Activated T-helper 1 cell treated with Interleukin-2 at 50 U/mL for 16 hours (primary cell): ENCODE results near the gene SH3GL2.

Experiments used
- DNase-seq: peaks from one replicate; pipeline ENCODE4 v3.0.0-alpha.2; 2020; ENCODE audit warnings: low read depth

Gene SH3GL2

DNA sequence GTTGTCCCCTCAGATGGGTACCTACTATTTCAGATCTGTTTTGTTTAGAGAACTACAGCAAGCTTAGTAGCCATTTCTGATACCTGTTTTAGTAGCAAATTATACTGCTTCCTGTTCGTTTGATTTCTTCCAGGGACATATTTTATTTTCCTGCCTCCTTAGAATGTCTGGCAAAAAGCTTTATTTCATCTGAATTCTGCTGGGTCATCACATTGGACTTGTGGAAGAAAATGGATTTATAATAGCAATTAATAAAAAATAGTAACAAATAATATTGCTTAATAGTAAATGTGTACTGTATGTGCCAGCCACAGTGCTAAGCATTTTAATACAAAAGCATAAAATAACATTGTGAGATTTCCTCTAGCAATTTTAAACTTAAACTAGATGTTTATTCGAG lies 79.4 kb downstream of the SH3GL2 start:
- DNase-seq, result no peak

DNA sequence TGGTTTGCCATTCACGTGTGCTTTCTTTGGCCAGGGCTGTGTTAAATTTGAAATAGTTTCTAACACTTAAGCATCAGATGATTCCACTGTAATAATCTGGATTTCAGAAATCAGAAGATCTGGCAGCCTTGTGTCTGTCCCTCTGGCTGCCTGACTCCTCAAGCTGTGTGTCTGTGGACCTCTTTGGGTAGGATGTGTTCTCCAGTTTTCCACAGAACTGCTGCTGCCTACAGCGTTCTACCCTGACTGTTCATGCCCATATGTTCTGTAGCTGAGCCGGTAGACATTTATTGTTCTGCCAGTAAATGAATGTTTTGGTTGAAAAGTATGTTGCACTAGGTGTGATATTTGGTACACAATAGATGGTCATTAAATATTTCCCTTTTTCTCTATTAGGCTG lies 81.3 kb downstream of the SH3GL2 start:
- DNase-seq, result no peak

DNA sequence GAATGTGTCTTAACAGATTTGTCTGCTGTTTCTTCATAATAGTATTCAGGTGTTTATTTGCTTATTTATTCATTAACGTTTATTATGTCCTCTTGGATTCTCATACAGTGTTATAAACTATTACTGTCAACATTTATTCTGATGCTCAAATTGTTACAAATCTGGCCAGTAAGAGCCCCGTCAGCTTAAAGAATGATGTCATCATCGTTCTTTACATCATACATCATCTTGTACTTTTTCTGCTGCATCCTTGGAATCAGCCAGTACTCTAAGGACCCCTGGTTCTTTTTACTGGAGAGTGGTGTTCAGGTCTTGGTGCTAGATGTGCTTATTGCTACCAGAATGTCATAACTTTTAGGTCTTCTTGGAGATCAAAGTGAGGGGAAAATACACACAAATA lies 86.6 kb downstream of the SH3GL2 start:
- no peak for DNase-seq

DNA sequence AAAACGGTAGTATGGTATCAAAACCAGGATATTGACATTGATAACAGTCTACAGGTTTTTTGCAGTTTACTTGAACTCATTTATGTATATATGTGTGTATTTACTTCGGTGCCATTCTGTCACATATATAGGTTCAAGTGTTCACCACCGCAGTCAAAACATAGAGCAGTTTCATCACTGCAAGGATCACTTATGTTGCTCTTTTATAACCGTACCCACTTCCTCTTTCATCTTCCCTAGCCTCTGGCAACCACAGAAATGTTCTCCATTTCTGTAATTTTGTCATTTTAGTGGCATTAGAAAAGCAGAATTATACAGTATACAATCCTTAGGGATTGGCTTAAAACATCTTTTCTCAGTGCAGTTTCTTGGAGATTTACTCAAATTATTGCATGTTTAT lies 90.3 kb downstream of the SH3GL2 start:
- DNase-seq, result no peak

GRCh38 chr9:17682684-17683083 lies 103.8 kb downstream of the SH3GL2 start:
- DNase-seq, result no peak

GRCh38 chr9:17688834-17689233 lies 110.0 kb downstream of the SH3GL2 start:
- no peak for DNase-seq

GRCh38 chr9:17694336-17694735 lies 115.5 kb downstream of the SH3GL2 start:
- no peak for DNase-seq

DNA sequence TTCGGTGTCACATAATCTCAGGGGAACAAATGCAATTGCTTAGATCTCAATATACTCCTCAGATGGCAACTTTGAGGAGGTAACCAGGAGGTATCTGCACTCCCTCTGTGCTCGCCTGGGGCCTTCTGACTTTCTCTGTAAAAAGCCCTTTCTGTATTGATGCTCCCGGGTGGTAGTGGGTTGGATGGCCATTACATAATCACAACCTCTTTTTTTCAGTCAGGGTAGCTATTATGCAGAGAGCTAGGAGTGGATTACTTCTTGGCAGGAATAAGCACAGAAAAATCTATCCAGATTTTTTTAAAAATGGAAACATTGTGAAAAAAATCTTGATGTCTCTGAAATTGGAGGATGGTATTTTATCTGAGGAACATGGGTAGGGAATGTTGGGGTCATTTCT lies 116.6 kb downstream of the SH3GL2 start:
- DNase-seq, result no peak

DNA sequence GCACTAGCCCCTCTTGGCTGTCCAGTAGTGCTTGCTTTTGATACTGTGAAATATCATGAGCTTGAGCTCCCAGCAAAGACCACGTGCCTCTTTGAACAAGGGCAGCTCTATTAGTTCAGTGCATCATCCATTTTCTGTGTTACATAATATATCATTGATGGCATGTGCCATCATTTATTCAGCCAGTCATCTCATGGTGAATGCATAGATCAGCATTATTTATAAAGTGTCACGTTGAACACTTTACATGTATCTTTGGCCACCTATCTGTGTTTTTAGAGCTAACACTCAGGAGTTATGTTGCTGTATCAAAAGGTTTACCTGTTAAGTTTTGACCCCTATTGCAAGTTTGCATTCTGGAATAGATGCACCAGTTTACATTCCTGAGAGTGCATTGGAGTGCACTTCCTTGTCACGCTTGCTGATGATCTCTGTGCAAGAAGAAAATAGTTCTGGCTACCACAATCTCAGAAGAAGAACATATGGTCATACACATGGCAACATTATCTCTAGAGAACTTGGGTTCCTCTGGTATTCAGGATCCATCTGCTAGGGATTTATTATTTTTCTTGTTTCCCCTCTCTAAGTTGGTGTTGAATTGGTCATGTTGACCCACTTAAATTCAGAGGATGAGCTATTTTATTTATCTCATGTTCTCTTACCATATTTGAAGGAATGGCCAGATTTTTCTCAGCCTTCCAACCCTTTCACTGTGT lies 120.9 kb downstream of the SH3GL2 start:
- DNase-seq, result no peak

DNA sequence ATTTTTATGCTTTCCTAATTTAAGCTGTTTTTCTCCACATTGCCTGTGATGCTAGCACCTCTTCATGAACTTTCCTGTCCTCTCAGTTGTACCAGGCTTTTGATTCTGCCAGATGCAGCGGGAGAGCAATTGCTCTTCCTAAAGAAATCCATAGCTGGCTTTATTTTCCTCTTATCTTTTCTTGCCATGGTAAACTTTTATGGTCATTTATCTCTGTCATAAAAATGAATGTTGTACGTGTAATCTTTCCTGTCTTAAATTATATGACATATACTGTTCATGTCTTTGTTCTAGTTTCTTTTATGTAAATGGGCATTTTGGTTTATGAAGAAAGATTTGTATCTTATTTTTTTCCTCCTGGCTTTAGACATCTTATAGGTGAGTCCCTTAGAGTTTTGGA lies 127.5 kb downstream of the SH3GL2 start:
- no peak for DNase-seq

DNA sequence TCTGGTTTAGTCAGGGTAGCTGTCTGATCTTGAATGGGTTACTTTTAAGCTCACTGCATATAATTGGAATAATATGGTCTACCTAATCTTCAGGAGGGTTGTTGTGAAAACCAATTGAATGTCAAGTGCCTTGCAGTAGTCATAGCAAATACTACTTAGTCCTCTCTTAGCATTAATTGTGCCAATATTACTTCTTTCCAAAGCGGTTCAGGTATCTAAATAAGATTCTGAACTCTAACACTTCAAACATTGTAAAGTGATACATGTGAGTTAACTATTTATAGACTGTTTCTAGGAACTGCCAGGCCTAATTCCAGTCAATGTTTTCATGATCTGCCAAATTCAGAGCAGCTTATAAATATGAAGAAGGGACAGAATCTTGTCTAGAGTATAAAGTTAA lies 140.2 kb downstream of the SH3GL2 start:
- DNase-seq, result no peak

- no peak for DNase-seq
Measured at GRCh38 chr9:17721954-17722353, 143.1 kb downstream of the SH3GL2 start.

DNA sequence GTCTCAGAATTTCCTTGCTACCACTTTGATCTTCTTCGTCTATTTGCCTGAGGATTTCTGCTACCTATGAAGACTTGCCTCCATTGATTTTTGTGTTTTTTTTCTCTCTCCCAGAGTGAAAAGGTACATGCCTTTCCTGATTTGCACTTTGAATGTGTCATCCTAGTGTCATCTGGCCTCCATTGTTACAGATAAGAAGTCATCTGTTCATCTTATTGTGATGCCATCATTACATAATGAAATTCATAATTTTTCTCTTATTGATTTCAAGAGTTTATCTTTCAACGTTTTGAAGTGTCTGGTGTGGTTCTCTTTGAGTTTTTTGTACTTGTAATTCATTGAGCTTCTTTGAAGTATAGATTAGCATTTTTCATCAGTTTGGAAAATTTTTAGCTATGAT lies 144.8 kb downstream of the SH3GL2 start:
- DNase-seq, result no peak

DNA sequence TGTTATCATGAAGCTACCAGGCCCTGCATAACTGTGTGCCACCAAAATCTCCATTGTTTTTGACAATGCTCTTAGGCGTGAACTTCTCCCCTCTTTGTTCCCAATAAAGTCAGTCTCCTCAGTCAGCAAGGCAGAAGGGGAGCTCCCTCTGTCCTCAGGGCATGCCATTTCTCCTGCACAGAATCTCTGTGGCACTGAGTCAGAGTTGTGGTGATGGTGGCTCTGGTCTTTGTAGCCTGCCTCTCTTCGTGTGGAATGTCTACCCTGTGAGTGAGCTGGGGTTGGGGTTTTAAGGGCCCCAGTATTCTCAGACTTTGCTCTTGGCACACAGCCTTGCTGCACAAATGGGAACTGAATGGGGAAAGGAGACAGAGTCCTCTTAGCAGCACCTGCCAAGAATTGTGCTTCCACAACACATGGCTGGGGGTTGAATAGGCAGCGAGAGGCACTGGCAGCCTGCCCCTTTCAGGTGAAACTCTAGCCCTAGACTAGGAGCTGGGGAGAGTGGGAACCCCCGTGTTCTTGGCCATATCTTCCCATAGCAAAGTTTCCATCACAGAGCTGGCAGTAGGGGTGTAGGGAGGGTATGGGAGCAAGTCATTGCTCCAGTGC lies 146.6 kb downstream of the SH3GL2 start:
- no peak for DNase-seq

DNA sequence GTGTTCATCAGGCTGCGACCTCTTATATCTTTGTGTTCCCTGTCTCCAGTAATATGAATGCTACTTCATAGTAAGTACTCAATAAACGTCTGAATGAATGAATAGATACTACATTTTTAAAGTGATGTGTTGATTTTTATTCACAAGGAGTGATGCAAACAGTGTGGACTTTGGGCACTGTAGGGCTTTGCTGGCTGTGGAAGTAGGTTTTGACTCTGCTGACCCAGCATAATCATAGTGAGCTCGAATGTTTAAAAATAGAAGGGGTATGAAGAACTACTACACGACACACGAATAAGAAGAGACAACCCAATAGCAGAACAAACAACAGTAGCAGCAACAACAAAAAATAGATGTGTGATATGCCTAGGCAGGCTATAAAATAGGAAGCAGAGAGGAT lies 147.4 kb downstream of the SH3GL2 start:
- DNase-seq, result no peak

GRCh38 chr9:17730899-17731298 lies 152.0 kb downstream of the SH3GL2 start:
- DNase-seq, result no peak

DNA sequence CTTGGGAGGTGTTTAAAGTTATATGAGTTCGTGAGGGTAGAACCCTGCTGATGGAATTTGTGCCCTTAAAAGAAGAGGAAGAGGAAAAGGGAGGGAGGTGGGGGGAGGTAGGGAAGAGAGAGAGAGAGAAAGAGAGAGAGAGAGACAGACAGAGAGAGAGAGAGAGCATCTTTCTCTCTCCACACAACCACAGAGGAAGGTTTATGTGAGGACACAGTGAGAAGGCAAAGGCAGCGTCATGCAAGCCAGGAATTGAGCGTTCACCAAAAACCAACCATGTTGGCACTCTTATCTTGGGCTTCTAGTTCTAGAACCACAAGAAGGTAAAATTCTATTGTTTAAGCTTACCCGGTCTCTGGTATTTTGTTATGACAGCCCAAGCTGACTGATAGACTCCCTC lies 152.4 kb downstream of the SH3GL2 start:
- DNase-seq, result no peak

GRCh38 chr9:17734674-17735073 lies 155.8 kb downstream of the SH3GL2 start:
- DNase-seq, result no peak

DNA sequence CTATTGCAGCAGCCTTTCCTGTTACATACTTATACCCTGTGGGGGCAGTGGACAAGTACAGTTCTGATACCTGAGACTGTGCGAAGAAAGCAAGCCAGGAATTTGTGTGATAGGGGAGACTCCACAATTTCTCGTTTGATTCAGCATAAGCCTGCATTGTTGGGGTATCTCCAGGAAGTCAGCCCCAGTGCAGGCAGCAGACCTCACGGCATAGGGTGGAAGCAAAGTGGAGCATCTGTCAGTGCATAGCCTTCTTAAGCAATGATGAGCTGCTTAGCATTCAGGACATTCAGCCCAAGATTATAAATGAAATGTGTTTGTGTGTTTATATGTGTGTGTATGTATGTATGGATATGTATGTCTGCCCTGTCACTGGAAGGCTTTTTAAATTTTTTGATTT lies 157.0 kb downstream of the SH3GL2 start:
- no peak for DNase-seq

DNA sequence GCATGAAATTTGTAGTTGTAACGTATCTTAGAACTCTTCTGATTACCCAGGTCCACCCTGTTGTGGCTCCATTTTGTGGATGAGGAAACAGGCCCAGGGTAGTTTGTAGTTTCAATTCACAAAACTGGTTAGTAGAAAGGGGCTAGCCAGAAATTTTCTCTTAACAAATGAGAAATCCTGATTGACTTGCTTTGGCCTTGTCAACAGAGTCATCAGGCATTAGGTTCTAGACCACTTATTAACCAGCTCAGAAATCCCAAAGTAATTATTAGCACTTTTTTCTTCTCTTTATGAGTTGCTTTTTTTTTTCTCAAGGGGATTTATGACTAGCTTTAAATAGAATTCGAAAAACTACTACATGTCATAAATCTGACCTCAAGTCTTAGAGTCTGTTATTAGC lies 160.2 kb downstream of the SH3GL2 start:
- DNase-seq, result no peak

DNA sequence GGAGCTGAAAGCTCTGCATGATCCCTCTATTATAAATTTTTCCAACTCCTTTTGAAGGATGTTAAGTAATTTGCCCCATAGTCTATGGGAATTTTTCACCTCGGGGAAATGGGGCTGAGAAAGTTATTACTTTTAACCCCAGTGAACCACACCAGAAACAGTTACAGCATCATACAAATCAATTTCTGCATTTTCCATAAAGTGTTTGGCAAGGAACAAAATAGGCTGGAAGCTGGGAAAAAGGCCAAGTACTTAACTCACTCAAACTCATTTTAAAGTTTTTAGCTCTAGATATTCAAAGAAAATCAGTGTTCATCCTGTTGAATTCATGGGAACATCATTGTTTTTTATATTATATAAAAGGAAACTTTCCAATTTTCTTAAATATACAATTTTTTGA lies 160.9 kb downstream of the SH3GL2 start:
- no peak for DNase-seq

DNA sequence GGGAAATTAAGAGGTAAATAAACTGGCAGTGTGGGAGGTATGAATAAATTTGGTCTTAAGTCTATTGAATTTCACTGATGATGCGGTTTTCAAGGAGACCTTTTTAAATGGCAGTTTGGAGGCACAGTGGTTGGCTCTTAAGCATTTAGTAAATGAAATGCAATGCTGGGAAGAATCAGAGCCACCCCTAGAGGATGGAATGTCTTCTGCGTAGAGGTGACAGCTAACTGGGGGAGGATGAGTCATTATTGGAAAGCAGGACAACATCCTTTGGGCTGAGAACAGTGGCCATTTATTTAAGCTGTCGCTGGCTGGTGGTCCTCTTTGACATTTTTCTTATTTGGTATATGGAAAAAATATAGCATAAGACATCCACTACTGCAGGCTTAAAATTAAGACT lies 163.2 kb downstream of the SH3GL2 start:
- no peak for DNase-seq

- DNase-seq, result no peak
Measured at GRCh38 chr9:17744786-17745185, 165.9 kb downstream of the SH3GL2 start.

DNA sequence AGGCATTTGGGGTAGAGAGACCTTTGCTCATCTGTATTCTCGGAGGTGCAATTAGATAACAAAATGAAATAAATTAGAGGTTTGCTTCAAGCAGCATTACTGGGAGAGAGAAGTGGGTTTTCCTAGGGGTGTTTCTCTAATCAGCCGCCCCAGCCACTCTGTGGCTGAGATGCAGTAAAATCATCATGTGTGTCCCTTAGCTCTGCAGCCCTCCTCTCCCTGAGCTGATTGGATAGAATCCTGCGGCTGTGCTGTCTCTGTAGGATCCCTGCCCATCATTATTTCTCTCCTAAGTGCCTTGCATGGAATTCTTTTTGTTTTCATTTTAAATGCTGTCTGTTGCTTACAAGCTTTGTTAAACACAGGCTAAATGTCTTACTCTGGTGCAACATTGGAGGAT lies 171.4 kb downstream of the SH3GL2 start:
- DNase-seq, result no peak
